IMR-90 (cell line): ENCODE data around the gene STAC3. TPM values are rescaled to one million over a fixed set of nuclear protein-coding genes. Genes with fewer than 3 reads are reported as not detected.

Experiments
- ATAC-seq: fragments of 200-7000 bp; cut with Tn5 transposase; 2 replicates; pipeline ENCODE4 v1.9.1; 2020; ENCODE audit warnings: low read depth, mild to moderate bottlenecking, moderate library complexity
- BruUV-seq: library from RNA; stranded (reverse); fragments of 400-500 nt; replicated peaks from 2 replicates; lab custom pipeline; 2021; lab: Mats Ljungman, UMichigan
- CTCF ChIA-PET: fragments of 300-600 bp; formaldehyde crosslinking; extraction: SDS; loops from one replicate; lab custom pipeline; 2021; ENCODE audit warnings: antibody characterized with exemption; lab: Yijun Ruan, JAX
- POLR2A ChIA-PET: fragments of 300-600 bp; sonication (Branson Sonifier 250); formaldehyde crosslinking; loops from one replicate; lab custom pipeline; 2022; ENCODE audit warnings: antibody characterized with exemption; ENCODE audit not compliant: unreplicated experiment; lab: Charles Lee
- DNase-seq: peaks from one replicate; pipeline ENCODE4 v3.0.0; 2013
- H2AFZ ChIP-seq: replicated peaks from 2 replicates; pipeline ENCODE3; 2013; ENCODE audit warnings: low read length, mild to moderate bottlenecking; ENCODE audit not compliant: poor library complexity
- H2AK5ac ChIP-seq: 2 replicates; pipeline ENCODE4 v1.6.1; 2013; ENCODE audit warnings: low read depth, low read length, inconsistent platforms
- H2AK9ac ChIP-seq: replicated peaks from 2 replicates; pipeline ENCODE3; 2013; ENCODE audit warnings: mild to moderate bottlenecking, low read depth, low read length, moderate library complexity; ENCODE audit not compliant: poor library complexity
- H2BK120ac ChIP-seq: 2 replicates; pipeline ENCODE4 v1.6.1; 2013; ENCODE audit warnings: low read depth, low read length, inconsistent platforms
- H2BK15ac ChIP-seq: 3 replicates; pipeline ENCODE4 v1.6.1; 2013; ENCODE audit warnings: low read depth, low read length, inconsistent platforms
- H2BK20ac ChIP-seq: 2 replicates; pipeline ENCODE4 v1.6.1; 2013; ENCODE audit warnings: low read depth, mild to moderate bottlenecking, inconsistent platforms, low read length, moderate library complexity
- H2BK5ac ChIP-seq: 2 replicates; pipeline ENCODE4 v1.6.1; 2013; ENCODE audit warnings: mild to moderate bottlenecking, low read depth, low read length, inconsistent platforms; ENCODE audit not compliant: poor library complexity, severe bottlenecking
- H3K14ac ChIP-seq: replicated peaks from 2 replicates; pipeline ENCODE4 v1.6.1; 2013; ENCODE audit warnings: low read depth, low read length, inconsistent platforms
- H3K18ac ChIP-seq: 2 replicates; pipeline ENCODE4 v1.6.1; 2013; ENCODE audit warnings: low read depth, low read length, control low read depth
- H3K23ac ChIP-seq: 2 replicates; pipeline ENCODE4 v1.6.1; 2013; ENCODE audit warnings: low read depth, low read length, inconsistent platforms
- H3K27ac ChIP-seq: 2 replicates; pipeline ENCODE4 v1.5.1; 2013; ENCODE audit warnings: mild to moderate bottlenecking, control low read depth, low read length; ENCODE audit not compliant: insufficient read depth
- H3K27me3 ChIP-seq: 2 replicates; pipeline ENCODE4 v1.6.1; 2013; ENCODE audit warnings: low read length; ENCODE audit not compliant: control insufficient read depth, insufficient read depth
- H3K36me3 ChIP-seq: 2 replicates; pipeline ENCODE4 v1.6.1; 2013; ENCODE audit warnings: low read length, mixed read lengths; ENCODE audit not compliant: control insufficient read depth, insufficient read depth
- H3K4ac ChIP-seq: 2 replicates; pipeline ENCODE4 v1.6.1; 2013; ENCODE audit warnings: low read depth, low read length, inconsistent platforms
- H3K4me1 ChIP-seq: 2 replicates; pipeline ENCODE4 v1.6.1; 2013; ENCODE audit warnings: low read length, mixed read lengths; ENCODE audit not compliant: control insufficient read depth, insufficient read depth
- H3K4me2 ChIP-seq: 2 replicates; pipeline ENCODE4 v1.6.1; 2013; ENCODE audit warnings: low read depth, mild to moderate bottlenecking, control low read depth, low read length, moderate library complexity
- H3K4me3 ChIP-seq: 2 replicates; pipeline ENCODE4 v1.5.1; 2013; ENCODE audit warnings: low read depth, mild to moderate bottlenecking, control low read depth, low read length, moderate library complexity; ENCODE audit not compliant: insufficient read depth
- H3K56ac ChIP-seq: 2 replicates; pipeline ENCODE4 v1.6.1; 2013; ENCODE audit warnings: low read length, inconsistent platforms; ENCODE audit not compliant: insufficient read depth; ENCODE audit errors: extremely low read depth
- H3K79me1 ChIP-seq, 2 experiments: 2 replicates each; pipeline ENCODE4 v1.6.1; 2013; ENCODE audit warnings: low read length in 2 of 2, inconsistent platforms in 1 of 2, low read depth in 1 of 2
- H3K9ac ChIP-seq: 2 replicates; pipeline ENCODE4 v1.6.1; 2013; ENCODE audit warnings: low read depth, low read length, control low read depth
- H3K9me1 ChIP-seq: 2 replicates; pipeline ENCODE4 v1.6.1; 2013; ENCODE audit warnings: low read length, inconsistent platforms; ENCODE audit not compliant: insufficient read depth
- H3K9me3 ChIP-seq: 2 replicates; pipeline ENCODE4 v1.6.1; 2013; ENCODE audit warnings: low read length; ENCODE audit not compliant: control insufficient read depth, insufficient read depth
- H4K20me1 ChIP-seq: 2 replicates; pipeline ENCODE4 v1.6.1; 2013; ENCODE audit warnings: low read length, inconsistent platforms; ENCODE audit not compliant: insufficient read depth
- H4K5ac ChIP-seq: 2 replicates; pipeline ENCODE4 v1.6.1; 2013; ENCODE audit warnings: mild to moderate bottlenecking, low read depth, low read length, control low read depth
- H4K8ac ChIP-seq, 2 experiments: 2 replicates each; pipeline ENCODE4 v1.6.1; 2013; ENCODE audit warnings: low read depth in 2 of 2, low read length in 2 of 2, control low read depth in 1 of 2, inconsistent platforms in 1 of 2
- H4K91ac ChIP-seq: 2 replicates; pipeline ENCODE4 v1.6.1; 2013; ENCODE audit warnings: low read depth, low read length, inconsistent platforms; ENCODE audit not compliant: insufficient read depth
- BHLHE40 ChIP-seq: fragments of 150-350 bp; IDR thresholded peaks from 2 replicates; pipeline ENCODE4 v1.6.1; 2016; ENCODE audit warnings: mild to moderate bottlenecking, low read depth, low read length
- CEBPB ChIP-seq: IDR thresholded peaks from 2 replicates; pipeline ENCODE4 v1.6.1; 2012; ENCODE audit warnings: low read depth, low read length, improper control_type of control experiment
- CHD1 ChIP-seq: IDR thresholded peaks from 2 replicates; pipeline ENCODE4 v1.6.1; 2012; ENCODE audit warnings: low read depth, low read length, improper control_type of control experiment
- FOS ChIP-seq: fragments of 150-350 bp; IDR thresholded peaks from 2 replicates; pipeline ENCODE4 v1.6.1; 2016; ENCODE audit warnings: low read depth, low read length
- MAZ ChIP-seq: IDR thresholded peaks from 2 replicates; pipeline ENCODE4 v1.6.1; 2012; ENCODE audit warnings: low read depth, mild to moderate bottlenecking, low read length, improper control_type of control experiment, moderate library complexity, borderline replicate concordance
- MXI1 ChIP-seq: IDR thresholded peaks from 2 replicates; pipeline ENCODE4 v1.6.1; 2012; ENCODE audit warnings: low read depth, mild to moderate bottlenecking, low read length, moderate library complexity, borderline replicate concordance
- NFE2L2 ChIP-seq: fragments of 150-350 bp; IDR thresholded peaks from 2 replicates; pipeline ENCODE4 v1.6.1; 2016; ENCODE audit warnings: low read depth, mild to moderate bottlenecking, low read length
- RAD21 ChIP-seq: IDR thresholded peaks from 2 replicates; pipeline ENCODE4 v1.6.1; 2012; ENCODE audit warnings: low read length, improper control_type of control experiment
- RCOR1 ChIP-seq: IDR thresholded peaks from 2 replicates; pipeline ENCODE4 v1.6.1; 2012; ENCODE audit warnings: mild to moderate bottlenecking, low read length, improper control_type of control experiment; ENCODE audit not compliant: insufficient replicate concordance
- RFX5 ChIP-seq: IDR thresholded peaks from 2 replicates; pipeline ENCODE4 v1.8.0; 2012; ENCODE audit warnings: low read depth, mild to moderate bottlenecking, low read length, moderate library complexity
- WGBS, 2 experiments: methylation state at CpG; one replicate each; pipeline versions ENCODE4 v1.1.5 to v1.1.7; 2013; ENCODE audit warnings: missing lambda C conversion rate in 2 of 2; ENCODE audit not compliant: insufficient read length in 1 of 2; ENCODE audit errors: extremely low coverage in 2 of 2; 5-methylcytosine and 5-hydroxymethylcytosine counted together
- dilution Hi-C: fragments of 300-500 bp; cut with HindIII; formaldehyde crosslinking; loops from one replicate; pipeline ENCODE4 v1.14.3; 2018; ENCODE audit warnings: low sequenced_read_pairs; ENCODE audit not compliant: unreplicated experiment
- in situ Hi-C: fragments of 300-500 bp; cut with MboI; formaldehyde crosslinking; loops from 3 replicates; pipeline ENCODE4 v1.14.3; 2019; ENCODE audit warnings: low sequenced_read_pairs, inconsistent platforms, mixed read lengths
- intact Hi-C: fragments of 100-400 bp; cut with micrococcal nuclease; formaldehyde crosslinking; loops from 2 replicates; pipeline ENCODE4 v1.10.0; 2022
- polyA plus RNA-seq, 3 experiments: library from polyadenylated mRNA; depleted of rRNA; stranded (reverse); fragments of >200 nt; gene quantifications; 2 replicates each; pipeline ENCODE4 v1.2.3, GENCODE V29; 2012; ENCODE audit warnings: low replicate concordance in 1 of 3
- total RNA-seq: library from RNA; depleted of rRNA; stranded (reverse); fragments of >200 nt; gene quantifications from 2 replicates; pipeline ENCODE4 v1.2.3, GENCODE V29; 2012
- TF ChIP-seq, protein P1 (sequence below): fragments of 150-350 bp; IDR thresholded peaks from 2 replicates; pipeline ENCODE4 v1.6.1; 2016; ENCODE audit warnings: low read depth, mild to moderate bottlenecking, low read length, moderate library complexity, borderline replicate concordance
- TF ChIP-seq, protein P2 (sequence below): fragments of 150-350 bp; IDR thresholded peaks from 2 replicates; pipeline ENCODE4 v1.6.1; 2017; ENCODE audit warnings: mild to moderate bottlenecking, antibody characterized with exemption, low read length, low read depth
- TF ChIP-seq, protein P3 (sequence below): conservative IDR thresholded peaks from 2 replicates; pipeline ENCODE4 v1.5.1; 2012; ENCODE audit warnings: mild to moderate bottlenecking, low read depth, low read length, improper control_type of control experiment

Gene STAC3
- total and polyA plus RNA-seq, 2 of the 4 experiments (the other 2 are of a cell fraction), result 0.18 to 0.67 TPM

DNA sequence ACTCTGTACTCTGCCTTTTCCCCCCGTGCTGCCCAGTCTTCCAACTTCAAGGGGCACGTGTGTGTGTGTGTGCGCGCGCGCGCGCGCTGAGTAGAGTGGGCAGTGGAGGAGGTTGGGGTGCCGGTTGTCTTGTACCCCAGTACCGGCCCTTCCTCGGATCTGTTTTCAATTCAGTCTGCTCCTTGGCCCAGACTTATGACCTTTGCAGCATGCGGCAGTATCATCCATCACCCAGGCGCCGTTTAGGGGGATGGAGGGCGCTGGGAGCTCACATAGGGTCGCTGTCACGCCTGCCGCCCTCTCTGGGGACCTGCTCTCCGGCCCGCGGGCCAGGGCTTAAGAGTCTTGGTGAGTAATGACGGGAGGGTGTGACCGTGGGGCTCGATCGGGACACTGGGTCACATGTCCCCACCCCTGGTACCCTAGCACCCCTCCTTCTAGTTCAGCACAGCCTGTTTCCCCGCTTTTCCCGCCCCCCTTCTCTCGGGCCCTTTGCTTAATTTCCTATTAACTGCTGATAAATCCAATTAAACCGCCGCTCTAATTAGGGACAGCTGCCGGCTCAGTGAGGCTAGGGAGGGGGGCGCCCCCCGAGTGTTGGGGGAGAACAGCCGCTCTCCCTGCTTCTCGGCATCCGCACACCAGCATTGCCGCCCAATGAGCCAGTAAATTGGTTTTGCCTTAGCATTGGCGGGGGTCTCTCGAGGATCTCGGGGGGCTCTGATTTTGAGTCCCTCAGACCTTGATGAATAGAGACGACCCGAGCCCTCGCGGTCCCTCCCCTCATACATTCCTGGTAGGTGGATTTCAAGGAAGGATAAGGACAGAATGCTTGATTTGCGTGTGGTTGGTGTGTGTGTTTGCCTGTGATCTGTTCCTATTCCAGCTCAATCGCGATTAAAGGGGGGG lies 9.3 kb downstream of the STAC3 start:
- Histone ChIP-seq H3K79me1 (peaks cover 0 to 10% of the 10 kb centered on the region in 2 experiments; a peak in 1 of 4 replicates), H3K4me3 (no peak overlapping the region), H3K9me3 (no peaks in the 10 kb centered on the region), H3K4me1 (peaks cover 17% of the 10 kb centered on the region), H3K23ac (0 out of 2 replicates have a peak overlapping the region, but pooled peaks have one; percentile 75), H4K8ac (no peak overlapping the region), H3K27me3 (peaks cover 6% of the 10 kb centered on the region; the same call in 1 of the 2 replicates), H4K5ac (no peak overlapping the region), H3K27ac (no peak overlapping the region), H3K36me3 (no peaks in the 10 kb centered on the region), H2AK9ac (peak overlapping the region; percentile 34), H2BK15ac (no peak overlapping the region), H4K91ac (no peak overlapping the region), H2AK5ac (no peak overlapping the region), H2AFZ (peak overlapping the region; percentile 92), H3K18ac (no peak overlapping the region), H2BK5ac (no peak overlapping the region), H3K14ac (no peak overlapping the region), H3K9ac (no peak overlapping the region), H3K4ac (no peak overlapping the region), H3K9me1 (peaks cover 7% of the 10 kb centered on the region; the same call in 1 of the 2 replicates), H2BK120ac (no peak overlapping the region), H2BK20ac (no peak overlapping the region), H3K4me2 (peak overlapping the region; percentile 92; the same call in 1 of the 2 replicates), H3K56ac (no peak overlapping the region), H4K20me1 (peaks cover 42% of the 10 kb centered on the region; the same call in 1 of the 2 replicates)
- CTCF ChIA-PET, result interaction anchor here (1.1 to 5.8 kb wide), 5 partner anchors 12 to 217 kb away, joined by 3 to 47 read pairs (median 6); partner anchors contain the start of gene SHMT2
- ATAC-seq (no peak), DNase-seq (no peak)
- POLR2A ChIA-PET, result no interaction called here
- intact Hi-C loops (loop anchor here (5.0 kb wide), 1 partner anchor 129 kb away; the partner anchor contains the start of gene STAT6), dilution Hi-C loops (no loop called here), in situ Hi-C loops (no loop called here)
- WGBS, 2 experiments, result 25% methylated on average over 8 of the region's 48 CpGs; no CpG with 5 or more reads in 1 of the 2 experiments
- BruUV-seq, result no TSS peak
- TF ChIP-seq, protein P1, sequence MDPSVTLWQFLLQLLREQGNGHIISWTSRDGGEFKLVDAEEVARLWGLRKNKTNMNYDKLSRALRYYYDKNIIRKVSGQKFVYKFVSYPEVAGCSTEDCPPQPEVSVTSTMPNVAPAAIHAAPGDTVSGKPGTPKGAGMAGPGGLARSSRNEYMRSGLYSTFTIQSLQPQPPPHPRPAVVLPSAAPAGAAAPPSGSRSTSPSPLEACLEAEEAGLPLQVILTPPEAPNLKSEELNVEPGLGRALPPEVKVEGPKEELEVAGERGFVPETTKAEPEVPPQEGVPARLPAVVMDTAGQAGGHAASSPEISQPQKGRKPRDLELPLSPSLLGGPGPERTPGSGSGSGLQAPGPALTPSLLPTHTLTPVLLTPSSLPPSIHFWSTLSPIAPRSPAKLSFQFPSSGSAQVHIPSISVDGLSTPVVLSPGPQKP, result no peak
- TF ChIP-seq CEBPB (no peak), BHLHE40 (no peak), NFE2L2 (no peak), RFX5 (no peak), FOS (no peak), CHD1 (no peak), RAD21 (no peak), MXI1 (no peak), RCOR1 (no peak), MAZ (no peak)
- TF ChIP-seq, protein P2, sequence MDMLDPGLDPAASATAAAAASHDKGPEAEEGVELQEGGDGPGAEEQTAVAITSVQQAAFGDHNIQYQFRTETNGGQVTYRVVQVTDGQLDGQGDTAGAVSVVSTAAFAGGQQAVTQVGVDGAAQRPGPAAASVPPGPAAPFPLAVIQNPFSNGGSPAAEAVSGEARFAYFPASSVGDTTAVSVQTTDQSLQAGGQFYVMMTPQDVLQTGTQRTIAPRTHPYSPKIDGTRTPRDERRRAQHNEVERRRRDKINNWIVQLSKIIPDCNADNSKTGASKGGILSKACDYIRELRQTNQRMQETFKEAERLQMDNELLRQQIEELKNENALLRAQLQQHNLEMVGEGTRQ, result no peak
- TF ChIP-seq, protein P3, sequence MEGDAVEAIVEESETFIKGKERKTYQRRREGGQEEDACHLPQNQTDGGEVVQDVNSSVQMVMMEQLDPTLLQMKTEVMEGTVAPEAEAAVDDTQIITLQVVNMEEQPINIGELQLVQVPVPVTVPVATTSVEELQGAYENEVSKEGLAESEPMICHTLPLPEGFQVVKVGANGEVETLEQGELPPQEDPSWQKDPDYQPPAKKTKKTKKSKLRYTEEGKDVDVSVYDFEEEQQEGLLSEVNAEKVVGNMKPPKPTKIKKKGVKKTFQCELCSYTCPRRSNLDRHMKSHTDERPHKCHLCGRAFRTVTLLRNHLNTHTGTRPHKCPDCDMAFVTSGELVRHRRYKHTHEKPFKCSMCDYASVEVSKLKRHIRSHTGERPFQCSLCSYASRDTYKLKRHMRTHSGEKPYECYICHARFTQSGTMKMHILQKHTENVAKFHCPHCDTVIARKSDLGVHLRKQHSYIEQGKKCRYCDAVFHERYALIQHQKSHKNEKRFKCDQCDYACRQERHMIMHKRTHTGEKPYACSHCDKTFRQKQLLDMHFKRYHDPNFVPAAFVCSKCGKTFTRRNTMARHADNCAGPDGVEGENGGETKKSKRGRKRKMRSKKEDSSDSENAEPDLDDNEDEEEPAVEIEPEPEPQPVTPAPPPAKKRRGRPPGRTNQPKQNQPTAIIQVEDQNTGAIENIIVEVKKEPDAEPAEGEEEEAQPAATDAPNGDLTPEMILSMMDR, result no peak
